GM21515 (cell line): ENCODE data around the gene DMWD.
A peak's percentile ranks its signal among the peaks of the same experiment; 100 is the strongest.

Experiments used
- ATAC-seq: cut with Tn5 transposase; IDR thresholded peaks from one replicate; pipeline ENCODE4 v1.9.1; 2021; ENCODE audit not compliant: unreplicated experiment

DMWD gene

GRCh38 chr19:45770192-45771101 lies 22.2 kb downstream of the DMWD start:
- ATAC-seq = peak; percentile 47

GRCh38 chr19:45769821-45770191 lies 22.8 kb downstream of the DMWD start:
- no peak for ATAC-seq

- ATAC-seq = peak; percentile 50
These were observed 23.5 kb downstream of the DMWD start, which contains the start of gene SIX5 for GRCh38 chr19:45768984-45769782. SIX5 (minus strand) TSS chr19:45769252; CDS start chr19:45768844, 408 bp downstream.

GRCh38 chr19:45768655-45768983 lies 24.0 kb downstream of the DMWD start:
- ATAC-seq = no peak

- no peak for ATAC-seq
These were observed 24.6 kb downstream of the DMWD start for GRCh38 chr19:45767881-45768654.

GRCh38 chr19:45767410-45767880 lies 25.2 kb downstream of the DMWD start:
- ATAC-seq = no peak

- no peak for ATAC-seq
These were observed 25.7 kb downstream of the DMWD start for GRCh38 chr19:45766869-45767346.

- ATAC-seq = no peak
These were observed 26.3 kb downstream of the DMWD start for GRCh38 chr19:45766296-45766868.

- ATAC-seq = no peak
These were observed 26.8 kb downstream of the DMWD start for GRCh38 chr19:45765702-45766295.

- ATAC-seq = no peak
These were observed 27.5 kb downstream of the DMWD start for GRCh38 chr19:45764945-45765701.

- ATAC-seq = no peak
These were observed 28.2 kb downstream of the DMWD start for GRCh38 chr19:45764475-45764874.

GRCh38 chr19:45763691-45764294 lies 28.9 kb downstream of the DMWD start:
- no peak for ATAC-seq

- no peak for ATAC-seq
These were observed 29.6 kb downstream of the DMWD start for GRCh38 chr19:45762870-45763631.

- ATAC-seq = no peak
These were observed 30.9 kb downstream of the DMWD start for GRCh38 chr19:45761714-45762113.

GRCh38 chr19:45758921-45759320 lies 33.7 kb downstream of the DMWD start:
- ATAC-seq = no peak

GRCh38 chr19:45757695-45758094 lies 35.0 kb downstream of the DMWD start:
- no peak for ATAC-seq

- ATAC-seq = no peak
These were observed 38.3 kb downstream of the DMWD start for GRCh38 chr19:45754323-45754722.

GRCh38 chr19:45753548-45753947 lies 39.1 kb downstream of the DMWD start:
- ATAC-seq = no peak
